ENCODE measurements around the gene TEX9.

The TEX9 gene

DNA sequence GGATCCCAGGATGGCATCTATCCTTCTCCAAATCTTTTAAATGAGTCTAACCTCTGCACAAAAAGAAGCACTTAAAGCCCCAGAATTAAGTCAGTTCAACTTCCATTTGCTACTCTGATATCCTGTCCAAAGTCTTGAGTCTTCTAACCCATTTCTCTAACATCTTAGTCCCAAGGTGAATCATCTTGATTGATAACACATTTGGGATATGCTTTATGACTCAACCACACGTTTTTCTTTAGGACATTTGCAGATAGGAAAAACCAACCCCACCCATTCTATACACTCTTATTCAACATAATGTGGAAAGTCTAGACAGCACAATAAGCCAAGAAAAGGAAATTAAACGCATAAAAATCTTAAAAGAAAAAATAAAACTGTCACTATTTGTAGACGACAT is 18.8 kb upstream of the TEX9 start:
- TF ChIP-seq, protein P1, sequence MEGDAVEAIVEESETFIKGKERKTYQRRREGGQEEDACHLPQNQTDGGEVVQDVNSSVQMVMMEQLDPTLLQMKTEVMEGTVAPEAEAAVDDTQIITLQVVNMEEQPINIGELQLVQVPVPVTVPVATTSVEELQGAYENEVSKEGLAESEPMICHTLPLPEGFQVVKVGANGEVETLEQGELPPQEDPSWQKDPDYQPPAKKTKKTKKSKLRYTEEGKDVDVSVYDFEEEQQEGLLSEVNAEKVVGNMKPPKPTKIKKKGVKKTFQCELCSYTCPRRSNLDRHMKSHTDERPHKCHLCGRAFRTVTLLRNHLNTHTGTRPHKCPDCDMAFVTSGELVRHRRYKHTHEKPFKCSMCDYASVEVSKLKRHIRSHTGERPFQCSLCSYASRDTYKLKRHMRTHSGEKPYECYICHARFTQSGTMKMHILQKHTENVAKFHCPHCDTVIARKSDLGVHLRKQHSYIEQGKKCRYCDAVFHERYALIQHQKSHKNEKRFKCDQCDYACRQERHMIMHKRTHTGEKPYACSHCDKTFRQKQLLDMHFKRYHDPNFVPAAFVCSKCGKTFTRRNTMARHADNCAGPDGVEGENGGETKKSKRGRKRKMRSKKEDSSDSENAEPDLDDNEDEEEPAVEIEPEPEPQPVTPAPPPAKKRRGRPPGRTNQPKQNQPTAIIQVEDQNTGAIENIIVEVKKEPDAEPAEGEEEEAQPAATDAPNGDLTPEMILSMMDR (IDR thresholded peaks at IDR 0.05; ENCODE audit: low read depth, low read length) = no peak
- no peak overlapping the region for H3K4me3 ChIP-seq (ENCODE audit: low read depth, low read length)

DNA sequence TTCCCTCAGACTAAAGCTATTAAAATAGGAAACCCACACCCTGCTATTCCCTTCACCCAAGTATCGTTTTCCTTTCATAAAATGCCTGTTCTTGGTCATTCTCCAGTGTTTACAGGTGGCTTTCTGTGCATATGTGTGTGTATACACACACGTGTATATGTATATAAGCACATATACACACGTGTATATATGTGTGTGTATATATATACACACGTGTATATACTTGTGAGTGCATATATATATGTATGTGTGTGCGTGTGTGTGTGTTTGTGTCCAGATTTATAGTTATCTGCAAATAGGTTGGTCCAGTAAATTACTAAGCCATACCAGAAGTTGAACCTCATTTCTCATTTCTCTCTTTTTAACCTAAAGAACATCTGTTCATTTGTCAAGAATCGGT is 15.7 kb upstream of the TEX9 start:
- TF ChIP-seq, protein P1 (IDR thresholded peaks at IDR 0.05; ENCODE audit: low read depth, low read length) = no peak
- H3K4me3 ChIP-seq (ENCODE audit: low read depth, low read length) = no peak overlapping the region

DNA sequence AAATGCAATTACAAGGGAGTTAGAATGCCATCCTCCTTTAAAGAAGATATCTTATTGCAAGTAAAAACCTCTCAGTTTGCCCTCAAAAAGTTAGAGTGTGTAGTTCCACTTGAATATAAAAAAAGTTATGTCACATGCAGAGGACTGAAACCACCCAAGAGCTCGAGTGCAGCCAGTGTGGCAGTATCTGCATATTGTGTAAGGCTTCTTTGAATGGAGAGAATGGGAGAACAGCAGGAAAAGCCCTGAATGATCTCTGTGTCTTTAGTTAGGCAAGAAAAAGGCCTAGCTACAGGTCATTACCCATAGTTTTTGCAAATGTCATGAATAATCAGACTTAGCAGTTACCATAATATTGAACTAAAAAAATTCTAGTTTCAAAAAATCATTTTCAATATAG is 13.9 kb upstream of the TEX9 start:
- TF ChIP-seq, protein P1 (IDR thresholded peaks at IDR 0.05; ENCODE audit: low read depth, low read length) = no peak
- H3K4me3 ChIP-seq (ENCODE audit: low read depth, low read length) = no peak overlapping the region

DNA sequence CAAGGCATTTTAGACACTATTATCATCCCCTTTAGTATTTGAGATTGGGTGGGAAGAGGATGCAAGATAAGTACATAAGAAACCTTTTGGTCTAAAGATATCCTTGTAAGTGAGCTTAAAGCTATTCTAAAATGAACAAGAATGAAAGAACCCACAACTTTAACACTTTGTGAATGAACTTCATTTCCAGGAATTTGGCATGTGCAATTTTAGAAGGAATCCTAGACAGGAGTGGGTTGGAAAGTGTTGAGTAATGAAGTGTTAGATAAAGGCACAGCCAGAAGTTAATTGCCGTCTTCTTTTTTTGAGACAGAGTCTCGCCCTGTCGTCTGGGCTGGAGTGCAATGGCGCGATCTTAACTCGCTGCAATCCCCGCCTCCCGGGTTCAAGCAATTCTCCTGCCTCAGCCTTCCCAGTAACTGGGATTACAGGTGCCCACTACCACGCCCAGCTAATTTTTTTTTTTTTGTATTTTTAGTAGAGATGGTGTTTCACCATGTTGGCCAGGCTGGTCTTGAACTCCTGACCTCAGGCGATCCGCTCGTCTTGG is 13.2 kb upstream of the TEX9 start:
- H3K4me3 ChIP-seq (ENCODE audit: low read depth, low read length) = no peak overlapping the region
- TF ChIP-seq, protein P1 (IDR thresholded peaks at IDR 0.05; ENCODE audit: low read depth, low read length) = no peak

DNA sequence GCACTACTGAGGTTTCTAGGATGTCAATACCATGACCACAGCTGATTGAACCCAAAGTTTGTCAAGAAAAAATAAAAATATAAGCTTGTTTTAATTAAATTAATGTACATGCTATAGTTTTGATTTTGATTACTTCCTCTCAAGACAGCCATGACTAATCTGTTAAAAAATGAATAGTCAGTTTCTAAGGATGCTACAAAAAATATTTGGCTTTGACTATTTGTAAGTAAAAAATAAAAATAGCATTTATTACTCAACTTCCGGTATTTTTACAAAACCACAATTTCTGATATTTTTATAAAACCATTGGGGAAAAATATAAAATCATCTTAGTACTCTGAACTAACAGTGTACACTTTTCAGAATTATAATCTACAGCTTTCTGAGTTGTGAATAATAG is 12.1 kb upstream of the TEX9 start:
- H3K4me3 ChIP-seq (ENCODE audit: low read depth, low read length) = no peak overlapping the region
- TF ChIP-seq, protein P1 (IDR thresholded peaks at IDR 0.05; ENCODE audit: low read depth, low read length) = no peak

DNA sequence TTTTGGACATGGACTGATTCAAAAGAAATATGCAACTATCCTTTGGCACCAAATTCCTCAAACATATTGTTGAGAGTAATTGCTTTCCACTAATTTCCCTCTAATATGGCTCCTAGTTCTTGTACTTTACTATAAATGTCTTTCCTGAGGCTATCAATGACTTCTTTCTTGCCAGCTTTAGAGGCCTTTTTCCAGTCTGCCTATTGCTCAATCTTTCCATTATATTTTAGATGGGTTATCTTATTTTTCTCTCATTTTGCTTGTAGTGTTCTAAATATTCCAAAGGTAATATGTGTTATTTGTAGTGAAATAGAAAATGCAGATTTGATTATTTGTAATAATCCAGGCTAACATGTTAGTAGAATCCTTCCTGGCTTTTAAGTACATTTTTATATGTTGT is 11.5 kb upstream of the TEX9 start:
- TF ChIP-seq, protein P1 (IDR thresholded peaks at IDR 0.05; ENCODE audit: low read depth, low read length) = no peak
- H3K4me3 ChIP-seq (ENCODE audit: low read depth, low read length) = no peak overlapping the region

DNA sequence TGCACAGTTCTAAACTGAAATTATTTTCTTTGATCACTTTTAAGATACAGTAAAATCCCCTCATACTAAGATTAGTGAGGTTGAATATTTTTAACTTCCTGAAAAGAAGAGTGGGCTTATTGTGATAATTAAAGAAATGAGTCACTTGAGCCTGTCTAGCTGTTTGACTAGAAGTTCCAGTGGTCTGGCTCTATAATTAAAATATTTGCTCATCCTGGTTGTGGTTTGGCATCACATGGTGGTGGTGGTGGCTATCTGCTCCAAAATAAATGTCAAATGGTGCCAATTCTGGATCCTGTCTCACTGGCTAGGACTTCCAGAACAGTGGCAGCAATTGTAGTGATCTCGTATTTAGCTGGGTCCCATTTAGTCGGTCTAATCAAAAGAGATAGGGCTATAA is 8.6 kb upstream of the TEX9 start:
- TF ChIP-seq, protein P1 (IDR thresholded peaks at IDR 0.05; ENCODE audit: low read depth, low read length) = no peak

More for the DNA sequence above, 8.6 kb upstream of the TEX9 start:
- no peak overlapping the region for H3K4me3 ChIP-seq (ENCODE audit: low read depth, low read length)
